CD14-positive monocyte (primary cell): Measurements from ENCODE around the gene CDC42EP4. TPM values are rescaled to one million over a fixed set of nuclear protein-coding genes. Genes with fewer than 3 reads are reported as not detected.

Experiments
- DNase-seq, 3 donors: peaks; one replicate each; pipeline ENCODE4 v3.0.0-alpha.2; 2011 to 2022
- H2AFZ ChIP-seq: 2 replicates; pipeline ENCODE4 v1.6.0; 2012; ENCODE audit warnings: mild to moderate bottlenecking, low read depth, low read length, inconsistent platforms; ENCODE audit not compliant: insufficient read depth, poor library complexity, severe bottlenecking
- H3K27ac ChIP-seq, 2 donors: 1 replicate in 1 of 2; 2 replicates in 1 of 2; pipeline ENCODE4 v1.5.1; 2012 to 2013; ENCODE audit warnings: low read length in 2 of 2, control low read depth in 1 of 2, inconsistent platforms in 1 of 2, low read depth in 1 of 2, mild to moderate bottlenecking in 1 of 2
- H3K27me3 ChIP-seq, 2 donors: one replicate each; pipeline versions ENCODE4 v1.6.0 to v1.6.1; 2011 to 2013; ENCODE audit warnings: low read length in 2 of 2; ENCODE audit not compliant: control insufficient read depth in 2 of 2, insufficient read depth in 2 of 2
- H3K36me3 ChIP-seq, 2 donors: replicated peaks in 1 of 2; 1 replicate in 1 of 2; 2 replicates in 1 of 2; pipeline versions ENCODE4 v1.5.1 to v1.6.1; 2012 to 2013; ENCODE audit warnings: low read length in 2 of 2, control low read depth in 1 of 2, inconsistent platforms in 1 of 2, mild to moderate bottlenecking in 1 of 2; ENCODE audit not compliant: insufficient read depth in 2 of 2, control insufficient read depth in 1 of 2
- H3K4me1 ChIP-seq, 2 donors: 1 replicate in 1 of 2; 2 replicates in 1 of 2; pipeline versions ENCODE4 v1.5.1 to v1.6.1; 2012 to 2013; ENCODE audit warnings: low read length in 2 of 2, control low read depth in 1 of 2, inconsistent platforms in 1 of 2, mild to moderate bottlenecking in 1 of 2, moderate library complexity in 1 of 2; ENCODE audit not compliant: insufficient read depth in 2 of 2, control insufficient read depth in 1 of 2
- H3K4me2 ChIP-seq: replicated peaks from 2 replicates; pipeline ENCODE3; 2012; ENCODE audit warnings: low read length, moderate library complexity, mild to moderate bottlenecking; ENCODE audit not compliant: poor library complexity, severe bottlenecking; ENCODE audit errors: extremely low read depth
- H3K4me3 ChIP-seq, 3 experiments: fragments of 200-600 bp in 1 of 3; sonication (generic) in 1 of 3; replicated peaks in 1 of 3; 1 replicate in 2 of 3; 2 replicates in 1 of 3; pipeline ENCODE4 v1.5.1; 2011 to 2013; ENCODE audit warnings: low read length in 3 of 3, mild to moderate bottlenecking in 3 of 3, control low read depth in 2 of 3, low read depth in 2 of 3, inconsistent platforms in 1 of 3, moderate library complexity in 1 of 3
- H3K79me2 ChIP-seq: 2 replicates; pipeline ENCODE4 v1.6.0; 2012; ENCODE audit warnings: mild to moderate bottlenecking, control low read depth, inconsistent platforms, low read length, moderate library complexity; ENCODE audit not compliant: insufficient read depth
- H3K9ac ChIP-seq: 2 replicates; pipeline ENCODE4 v1.6.0; 2017; ENCODE audit warnings: low read length, mild to moderate bottlenecking; ENCODE audit not compliant: insufficient read depth, poor library complexity, severe bottlenecking
- H3K9me3 ChIP-seq, 2 donors: replicated peaks in 1 of 2; 1 replicate in 1 of 2; 2 replicates in 1 of 2; pipeline versions ENCODE4 v1.5.1 to v1.6.1; 2012 to 2013; ENCODE audit warnings: low read length in 2 of 2, control low read depth in 1 of 2; ENCODE audit not compliant: control insufficient read depth in 1 of 2, insufficient read depth in 1 of 2
- H4K20me1 ChIP-seq: 2 replicates; pipeline ENCODE4 v1.6.0; 2012; ENCODE audit warnings: mild to moderate bottlenecking, low read length, control low read depth, moderate library complexity; ENCODE audit not compliant: insufficient read depth
- H3K27ac Mint-ChIP-seq, 7 donors: one replicate each; pipeline ENCODE4 v1.8.0; 2020; ENCODE audit warnings: mild to moderate bottlenecking in 7 of 7, mixed read lengths in 7 of 7, moderate library complexity in 6 of 7, inconsistent platforms in 2 of 7
- H3K27me3 Mint-ChIP-seq, 3 donors: one replicate each; pipeline ENCODE4 v1.8.0; 2021 to 2022; ENCODE audit warnings: low read depth in 3 of 3, mild to moderate bottlenecking in 3 of 3, mixed read lengths in 3 of 3, moderate library complexity in 3 of 3, inconsistent platforms in 1 of 3
- H3K36me3 Mint-ChIP-seq, 2 donors: one replicate each; pipeline ENCODE4 v1.8.0; 2020; ENCODE audit warnings: mixed read lengths in 2 of 2, inconsistent platforms in 1 of 2, mild to moderate bottlenecking in 1 of 2
- H3K4me1 Mint-ChIP-seq: one replicate; pipeline ENCODE4 v1.8.0; 2020; ENCODE audit warnings: mild to moderate bottlenecking, mixed read lengths
- H3K4me3 Mint-ChIP-seq, 2 donors: one replicate each; pipeline ENCODE4 v1.8.0; 2020; ENCODE audit warnings: mild to moderate bottlenecking in 2 of 2, mixed read lengths in 2 of 2, moderate library complexity in 1 of 2
- H3K9me3 Mint-ChIP-seq, 7 donors: one replicate each; pipeline ENCODE4 v1.8.0; 2020 to 2022; ENCODE audit warnings: mixed read lengths in 7 of 7, mild to moderate bottlenecking in 6 of 7, moderate library complexity in 6 of 7, inconsistent platforms in 2 of 7
- WGBS: methylation state at CpG from one replicate; pipeline ENCODE4 v1.1.5; 2013; ENCODE audit warnings: missing lambda C conversion rate; ENCODE audit not compliant: insufficient coverage; 5-methylcytosine and 5-hydroxymethylcytosine counted together
- intact Hi-C, 2 donors: fragments of 100-400 bp; cut with micrococcal nuclease; formaldehyde crosslinking; loops; one replicate each; pipeline versions ENCODE4 v1.15.0 to v1.15.1; 2023
- polyA plus RNA-seq, 3 donors: library from polyadenylated mRNA; depleted of rRNA in 1 of 3; unstranded in 2 of 3; stranded (reverse) in 1 of 3; fragments of 300-500 nt in 2 of 3; fragments of >200 nt in 1 of 3; fragmentation: Illumina TruSeq in 2 of 3; gene quantifications; 1 replicate in 2 of 3; 2 replicates in 1 of 3; pipeline ENCODE4 v1.2.3, GENCODE V29; 2012 to 2021
- TF ChIP-seq, protein P1 (sequence below): fragments of 200-600 bp; IDR thresholded peaks from one replicate; pipeline ENCODE4 v1.8.0; 2022; ENCODE audit warnings: antibody characterized with exemption, mild to moderate bottlenecking

CDC42EP4 gene
- polyA plus RNA-seq, 3 donors: 6.4 to 12.7 (median 6.6) TPM

DNA sequence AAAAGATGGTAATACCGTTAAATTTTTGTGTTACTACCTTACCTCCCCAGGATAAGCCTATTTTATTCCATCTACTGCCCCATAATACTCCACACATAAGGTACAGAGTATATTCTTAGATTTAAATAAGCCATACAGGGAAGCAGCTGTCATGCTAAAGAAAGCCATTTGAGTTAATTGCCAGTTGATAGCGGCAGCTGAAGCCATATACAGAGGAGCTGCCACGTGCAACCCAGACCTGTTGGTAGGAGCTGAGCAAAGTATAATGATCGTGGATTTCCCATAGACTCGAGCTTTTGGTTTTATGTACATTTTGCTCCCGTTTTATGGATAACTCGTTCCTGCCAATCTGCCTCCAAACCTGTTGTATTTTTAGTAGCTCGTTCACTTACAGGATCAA lies 62.1 kb downstream of the CDC42EP4 start:
- Histone ChIP-seq H3K36me3 (peaks cover 8 to 40% of the 10 kb centered on the region in 2 donors), H2AFZ (no peak overlapping the region), H3K27ac (no peak overlapping the region), H3K4me1 (no peaks in the 10 kb centered on the region), H4K20me1 (no peaks in the 10 kb centered on the region), H3K79me2 (no peaks in the 10 kb centered on the region), H3K4me3 (no peak overlapping the region), H3K4me2 (no peak overlapping the region), H3K27me3 (no peaks in the 10 kb centered on the region), H3K9ac (no peak overlapping the region), H3K9me3 (no peaks in the 10 kb centered on the region)
- TF ChIP-seq, protein P1, sequence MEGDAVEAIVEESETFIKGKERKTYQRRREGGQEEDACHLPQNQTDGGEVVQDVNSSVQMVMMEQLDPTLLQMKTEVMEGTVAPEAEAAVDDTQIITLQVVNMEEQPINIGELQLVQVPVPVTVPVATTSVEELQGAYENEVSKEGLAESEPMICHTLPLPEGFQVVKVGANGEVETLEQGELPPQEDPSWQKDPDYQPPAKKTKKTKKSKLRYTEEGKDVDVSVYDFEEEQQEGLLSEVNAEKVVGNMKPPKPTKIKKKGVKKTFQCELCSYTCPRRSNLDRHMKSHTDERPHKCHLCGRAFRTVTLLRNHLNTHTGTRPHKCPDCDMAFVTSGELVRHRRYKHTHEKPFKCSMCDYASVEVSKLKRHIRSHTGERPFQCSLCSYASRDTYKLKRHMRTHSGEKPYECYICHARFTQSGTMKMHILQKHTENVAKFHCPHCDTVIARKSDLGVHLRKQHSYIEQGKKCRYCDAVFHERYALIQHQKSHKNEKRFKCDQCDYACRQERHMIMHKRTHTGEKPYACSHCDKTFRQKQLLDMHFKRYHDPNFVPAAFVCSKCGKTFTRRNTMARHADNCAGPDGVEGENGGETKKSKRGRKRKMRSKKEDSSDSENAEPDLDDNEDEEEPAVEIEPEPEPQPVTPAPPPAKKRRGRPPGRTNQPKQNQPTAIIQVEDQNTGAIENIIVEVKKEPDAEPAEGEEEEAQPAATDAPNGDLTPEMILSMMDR: no peak
- no peaks in the 10 kb centered on the region for H3K9me3 Mint-ChIP-seq
- H3K36me3 Mint-ChIP-seq: peaks cover 23 to 30% of the 10 kb centered on the region in 2 donors
- H3K27ac Mint-ChIP-seq: peak overlapping the region in 1 of 7 donors; percentile 8
- no peaks in the 10 kb centered on the region for H3K4me1 Mint-ChIP-seq
- DNase-seq: no peak
- 94% methylated on average over 7 of the region's 8 CpGs for WGBS
- intact Hi-C loops: no loop called here
- peaks cover 0 to 6% (median 1%) of the 10 kb centered on the region in 3 donors for H3K27me3 Mint-ChIP-seq
- no peak overlapping the region for H3K4me3 Mint-ChIP-seq

DNA sequence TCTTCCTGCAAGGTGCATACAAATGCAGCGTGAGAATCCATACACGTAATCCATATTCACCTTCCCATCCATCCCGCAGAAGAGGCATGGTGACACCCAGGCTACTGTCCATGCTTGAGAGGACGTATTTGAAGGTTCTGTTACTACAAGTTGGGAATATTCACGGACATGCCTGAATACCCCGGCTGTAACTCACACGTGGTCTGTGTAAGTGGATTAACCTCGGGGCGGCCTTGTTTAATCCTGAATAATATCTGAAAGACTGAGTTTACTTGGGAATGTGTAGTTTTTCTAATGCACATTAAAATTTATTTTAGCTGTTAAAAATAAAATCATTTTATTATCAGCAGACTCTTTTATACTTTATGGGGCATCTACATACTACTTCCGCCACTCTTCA lies 63.3 kb downstream of the CDC42EP4 start:
- Mint-ChIP-seq H3K9me3 (no peaks in the 10 kb centered on the region), H3K27ac (no peak overlapping the region), H3K4me1 (no peaks in the 10 kb centered on the region), H3K27me3 (peaks cover 0 to 6% (median 1%) of the 10 kb centered on the region in 3 donors), H3K4me3 (no peak overlapping the region), H3K36me3 (peaks cover 33 to 35% of the 10 kb centered on the region in 2 donors)
- Histone ChIP-seq H3K27ac (no peak overlapping the region), H3K79me2 (no peaks in the 10 kb centered on the region), H4K20me1 (no peaks in the 10 kb centered on the region), H2AFZ (no peak overlapping the region), H3K36me3 (peaks cover 15 to 51% of the 10 kb centered on the region in 2 donors), H3K9me3 (no peaks in the 10 kb centered on the region), H3K4me2 (no peak overlapping the region), H3K4me1 (no peaks in the 10 kb centered on the region), H3K4me3 (no peak overlapping the region), H3K27me3 (no peaks in the 10 kb centered on the region), H3K9ac (no peak overlapping the region)
- no peak for DNase-seq
- intact Hi-C loops: no loop called here
- TF ChIP-seq, protein P1: no peak
- WGBS: 100% methylated on average over 2 of the region's 10 CpGs
